C4-2B (cell line): ENCODE results near the gene WDR73.

Experiments
- ZFX ChIP-seq: fragments of 450-650 bp; IDR thresholded peaks from 2 replicates; pipeline ENCODE4 v1.6.1; 2017
- TF ChIP-seq, protein P1 (sequence below): fragments of 450-650 bp; conservative IDR thresholded peaks from 2 replicates; pipeline ENCODE4 v1.5.1; 2017; ENCODE audit warnings: mild to moderate bottlenecking

DNA sequence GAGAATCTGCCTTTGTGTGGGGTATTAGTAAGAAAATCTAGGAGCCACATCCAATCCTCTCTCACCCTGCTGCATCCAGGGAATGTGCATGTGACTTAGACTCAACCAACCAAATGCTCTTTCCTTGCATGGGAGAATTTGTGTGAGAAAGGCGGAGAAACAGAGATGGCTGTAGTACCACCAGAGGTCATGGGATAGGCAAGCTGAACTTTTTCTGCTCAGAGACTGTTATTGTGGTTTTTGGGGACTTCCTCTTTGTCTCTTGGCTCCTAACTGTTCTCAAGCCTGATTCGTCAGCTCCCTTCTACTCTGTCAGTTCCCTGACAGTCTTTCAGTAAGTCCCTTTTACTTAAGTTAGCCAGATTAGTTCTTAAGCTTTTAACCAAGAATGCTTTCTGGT, 55.8 kb downstream of the WDR73 start:
- TF ChIP-seq, protein P1, sequence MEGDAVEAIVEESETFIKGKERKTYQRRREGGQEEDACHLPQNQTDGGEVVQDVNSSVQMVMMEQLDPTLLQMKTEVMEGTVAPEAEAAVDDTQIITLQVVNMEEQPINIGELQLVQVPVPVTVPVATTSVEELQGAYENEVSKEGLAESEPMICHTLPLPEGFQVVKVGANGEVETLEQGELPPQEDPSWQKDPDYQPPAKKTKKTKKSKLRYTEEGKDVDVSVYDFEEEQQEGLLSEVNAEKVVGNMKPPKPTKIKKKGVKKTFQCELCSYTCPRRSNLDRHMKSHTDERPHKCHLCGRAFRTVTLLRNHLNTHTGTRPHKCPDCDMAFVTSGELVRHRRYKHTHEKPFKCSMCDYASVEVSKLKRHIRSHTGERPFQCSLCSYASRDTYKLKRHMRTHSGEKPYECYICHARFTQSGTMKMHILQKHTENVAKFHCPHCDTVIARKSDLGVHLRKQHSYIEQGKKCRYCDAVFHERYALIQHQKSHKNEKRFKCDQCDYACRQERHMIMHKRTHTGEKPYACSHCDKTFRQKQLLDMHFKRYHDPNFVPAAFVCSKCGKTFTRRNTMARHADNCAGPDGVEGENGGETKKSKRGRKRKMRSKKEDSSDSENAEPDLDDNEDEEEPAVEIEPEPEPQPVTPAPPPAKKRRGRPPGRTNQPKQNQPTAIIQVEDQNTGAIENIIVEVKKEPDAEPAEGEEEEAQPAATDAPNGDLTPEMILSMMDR: no peak
- TF ChIP-seq ZFX: no peak
